Measurements from ENCODE around the gene ACTL9.

GRCh38 chr19:8722032-8722431 lies 23.4 kb upstream of the ACTL9 start:
- no peak for TF ChIP-seq CTCF (IDR thresholded peaks at IDR 0.05)
- TF ChIP-seq ZFX (IDR thresholded peaks at IDR 0.05; ENCODE audit: borderline replicate concordance), result no peak
